GM21526 (cell line): ENCODE data around the gene GIPR.
"Not testable (repeated sequence)": the region's sequence is repeated elsewhere in the genome, so short reads cannot be mapped to it uniquely, and the experiment has no call there.

ENCODE experiments used
- ATAC-seq: cut with Tn5 transposase; IDR thresholded peaks from one replicate; pipeline ENCODE4 v1.9.1; 2021; ENCODE audit warnings: moderate library complexity; ENCODE audit not compliant: unreplicated experiment, low FRiP score

Gene GIPR

DNA sequence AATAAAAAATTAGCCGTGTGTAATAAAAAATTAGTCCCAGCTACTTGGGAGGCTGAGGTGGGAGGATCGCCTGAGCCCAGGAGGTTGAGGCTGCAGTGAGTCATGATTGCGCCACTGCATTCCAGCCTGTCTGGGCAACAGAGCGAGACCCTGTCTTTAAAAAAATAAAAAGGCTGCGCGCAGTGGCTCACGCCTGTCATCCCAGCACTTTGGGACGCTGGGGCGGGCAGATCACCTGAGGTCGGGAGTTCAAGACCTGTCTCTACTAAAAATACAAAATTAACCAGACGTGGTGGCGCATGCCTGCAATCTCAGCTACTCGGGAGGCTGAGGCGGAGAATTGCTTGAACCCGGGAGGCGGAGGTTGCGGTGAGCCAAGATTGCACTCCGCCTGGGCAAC lies 60.7 kb downstream of the GIPR start:
- ATAC-seq, result not testable (repeated sequence)

- ATAC-seq, result no peak
These were observed 61.8 kb downstream of the GIPR start for GRCh38 chr19:45729800-45730290.

GRCh38 chr19:45730368-45731288 lies 62.6 kb downstream of the GIPR start, which contains the start of gene FBXO46:
Gene FBXO46, minus strand, starts transcription at chr19:45730896. Its CDS starts 17,401 bp downstream, at chr19:45713495.
- peak; percentile 67 for ATAC-seq
